Thyroid gland (tissue), 4 donors: ENCODE data around the gene KRT23.

Experiments
- CTCF ChIP-seq, 6 experiments: fragments of 200-600 bp in 3 of 6; fragments of 450-650 bp in 3 of 6; sonication (generic) in 3 of 6; IDR thresholded peaks; one replicate each; pipeline ENCODE4 v1.5.1; 2016 to 2019; ENCODE audit warnings: antibody characterized with exemption in 6 of 6, mild to moderate bottlenecking in 2 of 6, inconsistent platforms in 1 of 6, moderate library complexity in 1 of 6
- POLR2A ChIP-seq, 2 donors: fragments of 450-650 bp; IDR thresholded peaks; one replicate each; pipeline ENCODE4 v1.6.1; 2017; ENCODE audit warnings: antibody characterized with exemption in 2 of 2, mild to moderate bottlenecking in 2 of 2, moderate library complexity in 1 of 2

DNA sequence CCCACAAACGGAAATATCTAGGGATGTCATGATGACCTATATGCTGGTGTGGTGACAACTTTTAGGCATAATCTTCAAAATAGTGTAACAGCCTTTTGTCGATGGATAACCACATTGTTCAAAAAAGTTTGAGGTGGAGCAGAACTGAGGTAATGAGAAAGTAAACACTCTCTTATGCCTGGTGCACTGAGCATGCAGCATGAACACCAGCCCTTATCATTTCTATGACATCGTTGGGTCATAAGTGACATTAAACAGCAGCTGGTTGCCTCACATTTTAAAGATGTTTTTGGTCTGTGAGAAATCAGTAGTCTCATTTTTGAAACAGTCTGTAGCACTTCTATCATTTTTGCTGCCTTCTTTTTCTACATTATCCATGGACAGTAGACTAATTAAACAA lies 1.8 kb downstream of the KRT23 start:
- TF ChIP-seq CTCF (IDR thresholded peaks at IDR 0.05) (no peak), POLR2A (IDR thresholded peaks at IDR 0.05) (no peak)
